SU-DHL-6 (cell line): ENCODE measurements around the gene ANKRD34C.

ENCODE experiments used
- H2AFZ ChIP-seq: fragments of 200-600 bp; sonication (generic); 2 replicates; pipeline ENCODE4 v1.6.1; 2014; ENCODE audit warnings: low read depth, mild to moderate bottlenecking, moderate library complexity, mixed read lengths, antibody characterized with exemption, low read length; ENCODE audit not compliant: severe bottlenecking
- H3F3A ChIP-seq: fragments of 200-600 bp; shearing (Covaris generic); 2 replicates; pipeline ENCODE4 v1.6.0; 2016; ENCODE audit warnings: antibody characterized with exemption, mild to moderate bottlenecking; ENCODE audit not compliant: insufficient read depth
- H3K27ac ChIP-seq: fragments of 200-600 bp; sonication (generic); 2 replicates; pipeline ENCODE4 v1.5.1; 2016; ENCODE audit warnings: low read depth, mild to moderate bottlenecking, low read length, moderate library complexity, mixed read lengths
- H3K27me3 ChIP-seq: fragments of 200-600 bp; sonication (generic), shearing (Covaris generic); 2 replicates; pipeline ENCODE4 v1.6.0; 2014; ENCODE audit warnings: mild to moderate bottlenecking, low read length
- H3K36me3 ChIP-seq: fragments of 200-600 bp; sonication (generic); 2 replicates; pipeline ENCODE4 v1.6.1; 2014; ENCODE audit warnings: mild to moderate bottlenecking, low read length, mixed read lengths
- H3K4me2 ChIP-seq: fragments of 300-600, 200-600 bp; shearing (Covaris generic), sonication (generic); 2 replicates; pipeline ENCODE4 v1.6.0; 2014; ENCODE audit warnings: low read length, low read depth, mild to moderate bottlenecking; ENCODE audit not compliant: poor library complexity, severe bottlenecking
- H3K4me3 ChIP-seq: fragments of 200-600 bp; sonication (generic); 2 replicates; pipeline ENCODE4 v1.5.1; 2014; ENCODE audit warnings: antibody characterized with exemption, low read length, mild to moderate bottlenecking, mixed read lengths; ENCODE audit not compliant: insufficient read depth, poor library complexity, severe bottlenecking
- H3K79me2 ChIP-seq: fragments of 200-600 bp; sonication (generic); 2 replicates; pipeline ENCODE4 v1.6.1; 2014; ENCODE audit warnings: mild to moderate bottlenecking, low read length, moderate library complexity; ENCODE audit not compliant: insufficient read depth
- H3K9ac ChIP-seq: fragments of 200-600 bp; sonication (generic); 2 replicates; pipeline ENCODE4 v1.7.0; 2014; ENCODE audit warnings: mild to moderate bottlenecking, low read length
- H3K9me2 ChIP-seq: fragments of 200-600 bp; sonication (generic); replicated peaks from 2 replicates; pipeline ENCODE4 v1.6.1; 2014; ENCODE audit warnings: low read length; ENCODE audit not compliant: insufficient read depth
- H3K9me3 ChIP-seq: fragments of 200-600 bp; sonication (generic); 2 replicates; pipeline ENCODE4 v1.6.1; 2014; ENCODE audit warnings: low read length, mixed read lengths; ENCODE audit not compliant: insufficient read depth
- H4K20me1 ChIP-seq: fragments of 200-600 bp; sonication (generic); 2 replicates; pipeline ENCODE4 v1.6.1; 2014; ENCODE audit warnings: low read depth, mild to moderate bottlenecking, antibody characterized with exemption, low read length, moderate library complexity, mixed read lengths
- CTCF ChIP-seq: fragments of 200-600 bp; sonication (generic); IDR thresholded peaks from one replicate; pipeline ENCODE4 v1.5.1; 2017; ENCODE audit warnings: antibody characterized with exemption, mild to moderate bottlenecking, low read length, moderate library complexity; ENCODE audit not compliant: insufficient read depth, poor library complexity, severe bottlenecking
- EZH2phosphoT487 ChIP-seq: fragments of 200-600 bp; sonication (generic), shearing (Covaris generic); conservative IDR thresholded peaks from 2 replicates; pipeline ENCODE4 v1.6.1; 2018; ENCODE audit warnings: mild to moderate bottlenecking, antibody characterized with exemption, low read length, moderate library complexity, mixed read lengths

ANKRD34C gene

GRCh38 chr15:79261836-79262235, 20.7 kb upstream of the ANKRD34C start:
- no peak for TF ChIP-seq CTCF
- no peak for TF ChIP-seq EZH2phosphoT487
- Histone ChIP-seq H3F3A (no peaks in the 10 kb centered on the region), H3K9me2 (no peaks in the 10 kb centered on the region), H3K27ac (no peak overlapping the region), H3K9me3 (no peaks in the 10 kb centered on the region), H3K27me3 (no peaks in the 10 kb centered on the region), H3K4me2 (no peak overlapping the region), H3K9ac (no peak overlapping the region), H3K36me3 (no peaks in the 10 kb centered on the region), H3K4me3 (no peak overlapping the region), H4K20me1 (no peaks in the 10 kb centered on the region), H2AFZ (no peak overlapping the region), H3K79me2 (no peaks in the 10 kb centered on the region)

DNA sequence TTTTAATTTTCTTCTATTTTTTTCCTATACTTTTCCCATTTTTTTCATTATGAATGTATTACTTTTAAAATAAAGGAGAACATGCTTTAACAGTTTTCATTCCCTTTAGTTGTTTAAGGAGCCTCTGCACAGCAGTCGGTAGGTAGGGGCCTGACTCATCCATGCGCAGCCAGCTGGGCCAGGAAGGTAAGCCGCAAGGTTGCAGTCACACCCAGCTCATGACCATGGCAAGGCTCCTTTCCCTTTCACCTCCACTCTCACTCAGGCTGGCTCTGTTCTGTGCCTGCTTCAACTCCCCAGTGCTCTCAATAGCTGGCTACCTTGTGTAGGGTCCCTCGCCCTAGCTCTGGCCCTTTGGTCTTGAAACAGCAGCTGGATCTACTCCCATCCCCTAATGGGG, 17.4 kb upstream of the ANKRD34C start:
- H3K4me2 ChIP-seq: no peak overlapping the region
- H3K9me3 ChIP-seq: no peaks in the 10 kb centered on the region
- H2AFZ ChIP-seq: no peak overlapping the region
- H3K79me2 ChIP-seq: no peaks in the 10 kb centered on the region
- H3K27me3 ChIP-seq: no peaks in the 10 kb centered on the region
- no peak for TF ChIP-seq CTCF
- TF ChIP-seq EZH2phosphoT487: no peak
- H3K27ac ChIP-seq: no peak overlapping the region
- no peaks in the 10 kb centered on the region for H3K9me2 ChIP-seq
- no peak overlapping the region for H3K4me3 ChIP-seq
- H3F3A ChIP-seq: no peaks in the 10 kb centered on the region
- no peaks in the 10 kb centered on the region for H3K36me3 ChIP-seq
- H3K9ac ChIP-seq: no peak overlapping the region
- no peaks in the 10 kb centered on the region for H4K20me1 ChIP-seq

DNA sequence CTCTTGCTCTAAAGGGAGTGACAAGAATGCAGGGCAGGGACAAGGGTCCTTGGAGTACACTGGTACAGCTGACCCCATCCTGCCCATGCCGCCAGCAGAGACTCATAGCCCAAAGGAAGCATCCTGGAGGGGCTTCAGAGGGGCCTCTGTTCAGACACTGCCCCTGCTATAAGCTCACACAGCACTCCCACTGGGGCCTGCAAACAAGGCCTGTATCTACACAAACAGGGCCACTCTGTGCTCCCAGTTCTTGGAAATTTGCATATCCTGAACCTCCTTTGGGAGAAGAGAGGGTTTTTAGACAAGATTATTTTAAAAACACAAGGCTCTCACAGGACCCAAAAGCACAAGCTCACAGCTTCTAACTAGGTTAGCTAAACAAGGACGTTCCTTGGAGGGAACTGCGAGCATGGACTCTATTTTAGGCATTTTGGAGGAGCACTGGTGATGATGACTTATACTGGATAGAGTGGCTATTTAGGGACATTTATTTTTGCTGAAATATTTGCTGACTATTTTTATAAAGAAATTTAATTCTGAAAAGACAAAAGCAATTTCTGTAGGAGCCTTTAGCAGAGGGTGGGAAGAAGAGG, 16.4 kb upstream of the ANKRD34C start:
- TF ChIP-seq EZH2phosphoT487 (no peak), CTCF (no peak)
- Histone ChIP-seq H3F3A (no peaks in the 10 kb centered on the region), H3K4me3 (no peak overlapping the region), H3K36me3 (no peaks in the 10 kb centered on the region), H4K20me1 (no peaks in the 10 kb centered on the region), H3K27ac (no peak overlapping the region), H3K9ac (no peak overlapping the region), H3K27me3 (no peaks in the 10 kb centered on the region), H2AFZ (no peak overlapping the region), H3K79me2 (no peaks in the 10 kb centered on the region), H3K4me2 (no peak overlapping the region), H3K9me2 (no peaks in the 10 kb centered on the region), H3K9me3 (no peaks in the 10 kb centered on the region)
